KMS-11 (cell line): ENCODE results near the gene MESP2.

Experiments used
- H2AFZ ChIP-seq: fragments of 200-600 bp; sonication (generic); 2 replicates; pipeline ENCODE4 v1.6.1; 2016; ENCODE audit warnings: antibody characterized with exemption, mixed run types, low read depth
- H3K27ac ChIP-seq: fragments of 200-600 bp; sonication (generic); 2 replicates; pipeline ENCODE4 v1.6.1; 2016; ENCODE audit warnings: mild to moderate bottlenecking, mixed run types
- H3K27me3 ChIP-seq: fragments of 200-600 bp; sonication (generic); 2 replicates; pipeline ENCODE4 v1.6.1; 2017; ENCODE audit warnings: mild to moderate bottlenecking, low read depth, mixed run types, moderate library complexity; ENCODE audit not compliant: insufficient read depth
- H3K36me3 ChIP-seq: fragments of 200-600 bp; sonication (generic); 2 replicates; pipeline ENCODE4 v1.6.1; 2017; ENCODE audit warnings: mild to moderate bottlenecking, mixed run types; ENCODE audit not compliant: insufficient read depth
- H3K4me1 ChIP-seq: fragments of 200-600 bp; sonication (generic); 2 replicates; pipeline ENCODE4 v1.6.1; 2016; ENCODE audit warnings: mild to moderate bottlenecking, low read depth, mixed run types; ENCODE audit not compliant: poor library complexity, severe bottlenecking
- H3K4me2 ChIP-seq: fragments of 200-600 bp; sonication (generic); 2 replicates; pipeline ENCODE4 v1.7.0; 2016; ENCODE audit warnings: mild to moderate bottlenecking, mixed run types
- H3K4me3 ChIP-seq: fragments of 200-600 bp; sonication (generic); IDR thresholded peaks from 2 replicates; pipeline ENCODE4 v1.6.1; 2017; ENCODE audit warnings: low read depth, low read length, mixed read lengths; ENCODE audit not compliant: insufficient read depth
- H3K79me2 ChIP-seq: fragments of 200-600 bp; sonication (generic); 2 replicates; pipeline ENCODE4 v1.6.1; 2016; ENCODE audit warnings: low read depth, mixed run types; ENCODE audit not compliant: insufficient read depth
- H3K9ac ChIP-seq: fragments of 200-600 bp; sonication (generic); 2 replicates; pipeline ENCODE4 v1.6.1; 2016; ENCODE audit warnings: mild to moderate bottlenecking, mixed run types
- H4K20me1 ChIP-seq: fragments of 200-600 bp; sonication (generic); 2 replicates; pipeline ENCODE4 v1.6.1; 2016; ENCODE audit warnings: mild to moderate bottlenecking, mixed run types; ENCODE audit not compliant: insufficient read depth
- CTCF ChIP-seq: fragments of 200-600 bp; sonication (generic); conservative IDR thresholded peaks from 2 replicates; pipeline ENCODE4 v1.6.1; 2017; ENCODE audit warnings: low read depth, mild to moderate bottlenecking, antibody characterized with exemption, low read length, moderate library complexity, mixed read lengths

The MESP2 gene

GRCh38 chr15:89735773-89736172, 40.4 kb upstream of the MESP2 start:
- no peak for TF ChIP-seq CTCF
- Histone ChIP-seq H3K4me1 (peaks cover 9% of the 10 kb centered on the region), H3K79me2 (no peaks in the 10 kb centered on the region), H3K9ac (no peak overlapping the region), H3K4me3 (no peak overlapping the region), H3K27me3 (no peaks in the 10 kb centered on the region), H3K4me2 (no peak overlapping the region), H3K27ac (no peak overlapping the region), H3K36me3 (no peaks in the 10 kb centered on the region), H2AFZ (no peak overlapping the region), H4K20me1 (no peaks in the 10 kb centered on the region)

- peak overlapping the region; percentile 11; the same call in 1 of the 2 replicates for H3K9ac ChIP-seq
- H3K79me2 ChIP-seq = no peaks in the 10 kb centered on the region
- no peaks in the 10 kb centered on the region for H4K20me1 ChIP-seq
- peaks cover 9% of the 10 kb centered on the region for H3K4me1 ChIP-seq
- no peaks in the 10 kb centered on the region for H3K27me3 ChIP-seq
- H3K27ac ChIP-seq = no peak overlapping the region
- H3K4me2 ChIP-seq = peak overlapping the region; percentile 75
- peak; percentile 97 for TF ChIP-seq CTCF
- H3K36me3 ChIP-seq = no peaks in the 10 kb centered on the region
- peak overlapping the region; percentile 80 for H2AFZ ChIP-seq
- H3K4me3 ChIP-seq = no peak overlapping the region
Observed at GRCh38 chr15:89740137-89740536, 36.0 kb upstream of the MESP2 start.

GRCh38 chr15:89743011-89743410, 33.1 kb upstream of the MESP2 start:
- Histone ChIP-seq H3K27me3 (no peaks in the 10 kb centered on the region), H3K4me1 (peaks cover 9% of the 10 kb centered on the region), H3K9ac (no peak overlapping the region), H3K4me3 (no peak overlapping the region), H3K27ac (no peak overlapping the region), H4K20me1 (no peaks in the 10 kb centered on the region), H2AFZ (no peak overlapping the region), H3K36me3 (no peaks in the 10 kb centered on the region), H3K4me2 (no peak overlapping the region), H3K79me2 (no peaks in the 10 kb centered on the region)
- no peak for TF ChIP-seq CTCF

- Histone ChIP-seq H2AFZ (no peak overlapping the region), H3K4me2 (no peak overlapping the region), H3K79me2 (no peaks in the 10 kb centered on the region), H4K20me1 (no peaks in the 10 kb centered on the region), H3K27ac (no peak overlapping the region), H3K36me3 (no peaks in the 10 kb centered on the region), H3K27me3 (no peaks in the 10 kb centered on the region), H3K9ac (no peak overlapping the region), H3K4me1 (peaks cover 9% of the 10 kb centered on the region), H3K4me3 (no peak overlapping the region)
- no peak for TF ChIP-seq CTCF
Observed at GRCh38 chr15:89743594-89743993, 32.5 kb upstream of the MESP2 start.
